ENCODE results near the gene THEMIS2.
"Not testable (repeated sequence)": the region's sequence is repeated elsewhere in the genome, so short reads cannot be mapped to it uniquely, and the experiment has no call there.

The THEMIS2 gene

DNA sequence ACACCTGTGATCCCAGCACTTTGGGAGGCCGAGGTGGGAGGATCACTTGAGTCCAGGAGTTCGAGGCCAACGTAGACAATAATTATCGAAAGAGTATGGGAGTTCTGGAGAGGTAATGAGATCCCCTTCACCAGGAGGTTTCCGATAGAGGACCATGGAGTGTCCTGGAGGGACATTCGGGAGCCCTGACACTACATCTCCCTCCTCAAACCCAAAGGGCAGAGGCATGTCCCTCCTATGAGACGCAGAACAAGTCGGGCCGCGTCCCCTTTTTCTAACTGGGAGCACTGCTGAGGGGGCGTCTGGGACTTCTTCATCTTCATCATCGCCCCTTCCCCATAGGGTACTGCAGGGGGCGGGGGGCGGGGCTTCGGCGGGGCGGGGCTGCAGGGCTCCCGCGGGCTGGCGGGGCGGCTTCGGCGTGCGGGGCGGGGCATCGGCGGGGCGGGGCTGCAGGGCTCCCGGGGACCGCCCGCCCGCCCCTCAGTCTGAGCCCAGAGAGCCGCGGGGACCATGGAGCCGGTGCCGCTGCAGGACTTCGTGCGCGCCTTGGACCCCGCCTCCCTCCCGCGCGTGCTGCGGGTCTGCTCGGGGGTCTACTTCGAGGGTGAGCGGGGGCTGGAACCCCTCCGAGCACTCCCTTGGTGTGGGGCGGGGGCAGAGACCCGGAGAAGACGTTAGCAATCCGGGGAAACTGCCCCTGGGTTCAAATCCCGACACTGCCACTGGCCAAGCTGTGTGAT, at the start of gene THEMIS2:
Gene THEMIS2 (plus strand): TSS at position 486 of the 743 bp plus-strand sequence. CDS start 28 bp downstream, at position 514.
- DNase-seq = peak; percentile 84 to 88

DNA sequence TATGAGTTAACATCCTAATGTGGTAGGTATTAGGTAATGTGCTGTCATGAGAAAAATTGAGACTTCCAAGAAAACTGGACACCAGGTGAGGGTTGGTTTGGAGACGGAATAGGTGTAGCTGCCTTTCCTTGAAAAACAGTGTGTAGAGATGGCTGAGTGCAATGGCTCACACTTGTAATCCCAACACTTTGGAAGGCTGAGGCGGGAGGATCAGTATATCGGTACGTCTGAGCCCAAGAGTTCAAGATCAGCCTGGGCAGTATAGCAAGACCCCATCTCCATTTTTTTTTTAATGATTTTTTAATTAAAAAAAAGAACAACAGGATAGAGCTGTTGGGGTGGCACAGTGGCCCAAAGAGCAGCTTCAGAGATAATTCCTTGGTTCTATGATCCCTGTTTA, 48.6 kb upstream of the THEMIS2 start:
- no peak for DNase-seq

- no peak for DNase-seq
Observed at GRCh38 chr1:27824411-27824810, 47.9 kb upstream of the THEMIS2 start.

DNA sequence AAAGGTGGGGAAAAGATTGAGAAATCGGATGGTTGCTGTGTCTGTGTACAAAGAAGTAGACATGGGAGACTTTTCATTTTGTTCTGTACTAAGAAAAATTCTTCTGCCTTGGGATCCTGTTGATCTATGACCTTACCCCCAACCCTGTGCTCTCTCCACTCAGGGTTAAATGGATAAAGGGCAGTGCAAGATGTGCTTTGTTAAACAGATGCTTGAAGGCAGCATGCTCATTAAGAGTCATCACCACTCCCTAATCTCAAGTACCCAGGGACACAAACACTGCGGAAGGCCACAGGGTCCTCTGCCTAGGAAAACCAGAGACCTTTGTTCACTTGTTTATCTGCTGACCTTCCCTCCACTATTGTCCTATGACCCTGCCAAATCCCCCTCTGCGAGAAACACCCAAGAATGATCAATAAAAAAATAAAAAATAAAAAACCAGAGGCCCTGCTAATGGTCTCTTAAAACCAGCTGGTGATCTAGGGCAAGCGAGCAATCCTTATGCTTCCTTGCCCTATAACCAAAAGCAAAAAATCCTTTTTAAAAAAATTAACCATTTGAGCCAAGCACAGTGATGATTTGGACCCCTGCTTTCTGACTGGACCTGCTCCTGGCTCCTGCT, 42.9 kb upstream of the THEMIS2 start:
- DNase-seq = not testable (repeated sequence)

DNA sequence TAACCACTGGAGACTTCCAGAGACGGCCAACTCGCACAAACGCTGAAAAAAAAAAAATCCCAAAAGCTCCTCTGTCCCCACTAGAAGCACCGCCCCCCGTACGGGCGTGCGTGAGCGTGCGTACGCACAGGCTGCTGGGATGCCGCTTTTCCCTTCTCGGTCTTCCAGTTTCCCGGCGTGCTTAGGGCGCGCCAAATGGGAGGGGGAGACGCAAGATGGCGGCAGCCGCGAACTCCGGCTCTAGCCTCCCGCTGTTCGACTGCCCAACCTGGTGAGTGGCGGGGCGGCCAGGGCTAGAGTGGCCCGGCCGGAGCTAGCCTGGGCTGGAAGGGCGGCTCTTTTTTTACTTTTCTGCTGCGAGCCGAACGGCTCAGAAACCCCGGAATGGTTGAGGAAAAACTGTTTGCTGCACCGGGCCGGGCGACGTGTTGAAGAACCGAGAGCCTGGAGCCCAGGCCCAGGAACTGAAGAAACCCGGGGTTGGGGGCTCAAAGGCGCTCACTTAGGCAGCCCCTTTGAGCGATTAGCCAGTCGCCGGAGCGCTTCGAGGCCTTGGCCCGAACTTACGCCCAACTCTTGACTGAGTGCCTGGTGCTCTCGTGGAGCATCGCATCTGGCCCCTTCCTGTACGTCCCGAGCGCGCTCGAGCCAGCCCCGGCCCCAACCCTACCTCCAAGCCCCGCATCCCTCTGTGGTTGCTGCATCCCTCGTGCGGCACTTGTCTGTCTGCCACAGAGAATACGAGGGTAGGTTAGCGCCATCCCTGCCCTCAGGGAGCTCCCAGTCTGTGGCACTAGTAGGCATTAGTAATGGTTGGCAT, 41.5 kb upstream of the THEMIS2 start, which contains the start of gene PPP1R8:
Gene PPP1R8 (plus strand): TSS at position 162 of the 820 bp plus-strand sequence. CDS start 54 bp downstream, at position 216.
- DNase-seq = peak; percentile 93

GRCh38 chr1:27831568-27832410, 40.6 kb upstream of the THEMIS2 start:
- DNase-seq = no peak

DNA sequence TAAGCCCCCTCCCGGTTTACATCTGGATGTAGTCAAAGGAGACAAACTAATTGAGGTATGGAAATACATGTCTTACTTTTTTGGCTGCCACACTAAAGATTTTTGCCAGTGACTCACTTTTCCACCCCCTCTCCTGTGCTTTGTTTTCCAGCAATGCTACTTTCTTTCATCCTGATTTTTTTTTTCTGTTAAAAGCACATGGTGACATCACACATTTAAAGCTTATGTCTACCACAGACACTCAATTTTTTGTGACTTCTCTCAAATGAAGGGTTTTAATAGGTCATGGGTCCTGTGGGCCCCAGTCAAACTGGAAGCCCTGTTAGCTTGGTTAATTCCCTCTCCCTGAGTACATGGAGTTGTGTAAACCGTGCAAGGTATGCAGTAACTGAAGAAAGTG, 39.6 kb upstream of the THEMIS2 start:
- DNase-seq = no peak

DNA sequence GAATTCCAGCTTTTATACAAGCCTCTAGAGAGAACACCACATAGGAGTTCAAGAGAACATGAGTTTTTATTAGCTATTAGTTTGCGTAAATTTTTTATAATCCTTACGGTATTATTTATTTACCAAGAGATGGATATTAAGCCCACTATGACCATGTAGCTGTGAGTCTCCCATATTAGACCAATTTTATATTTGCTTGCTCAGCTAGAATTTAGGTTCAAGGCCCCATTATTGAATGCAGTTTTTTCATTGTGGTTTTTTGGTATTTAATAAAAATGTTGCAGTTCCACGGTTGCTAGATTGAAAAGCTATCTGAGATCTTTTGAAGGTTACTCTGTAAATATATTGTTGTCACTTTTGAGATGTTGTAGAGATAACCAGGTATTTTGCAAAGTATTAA, 38.9 kb upstream of the THEMIS2 start:
- no peak for DNase-seq

DNA sequence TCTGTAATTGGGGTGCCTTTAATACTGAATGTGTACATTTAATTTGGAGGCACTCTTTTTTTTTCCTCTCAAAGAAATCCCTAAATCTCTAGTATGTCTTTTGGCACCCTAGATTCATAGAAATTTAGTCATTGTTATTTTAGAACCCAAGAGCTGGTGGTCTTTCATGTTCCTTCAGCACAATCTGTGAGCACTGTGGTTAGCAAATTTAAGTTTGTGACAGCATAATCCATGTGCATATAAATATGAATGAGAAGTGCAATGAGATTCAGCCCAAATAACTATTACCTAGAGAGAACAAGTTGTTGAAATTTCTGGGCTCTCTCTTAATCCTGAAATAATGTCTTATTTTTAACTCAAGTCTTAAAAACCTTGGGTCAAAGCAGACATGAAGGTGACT, 37.3 kb upstream of the THEMIS2 start:
- DNase-seq = no peak

DNA sequence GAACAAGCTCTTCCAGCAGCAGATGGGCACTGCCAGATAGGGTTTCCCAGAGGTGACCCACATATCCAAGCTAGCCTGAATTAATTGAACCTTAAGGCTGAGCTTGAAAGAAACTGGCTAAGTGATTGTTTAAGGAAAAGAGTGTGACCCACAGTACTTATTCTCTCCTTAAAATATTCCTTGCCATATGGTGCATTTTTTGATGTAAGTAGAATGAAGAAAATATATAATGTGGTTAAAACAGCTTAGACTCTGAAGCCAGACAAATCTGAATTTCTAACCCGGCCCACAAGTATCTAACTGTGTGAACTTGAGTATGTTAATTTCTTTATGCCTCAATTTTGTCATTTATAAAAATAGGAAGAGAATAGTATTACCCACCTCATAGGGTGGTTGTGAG, 36.8 kb upstream of the THEMIS2 start:
- no peak for DNase-seq

DNA sequence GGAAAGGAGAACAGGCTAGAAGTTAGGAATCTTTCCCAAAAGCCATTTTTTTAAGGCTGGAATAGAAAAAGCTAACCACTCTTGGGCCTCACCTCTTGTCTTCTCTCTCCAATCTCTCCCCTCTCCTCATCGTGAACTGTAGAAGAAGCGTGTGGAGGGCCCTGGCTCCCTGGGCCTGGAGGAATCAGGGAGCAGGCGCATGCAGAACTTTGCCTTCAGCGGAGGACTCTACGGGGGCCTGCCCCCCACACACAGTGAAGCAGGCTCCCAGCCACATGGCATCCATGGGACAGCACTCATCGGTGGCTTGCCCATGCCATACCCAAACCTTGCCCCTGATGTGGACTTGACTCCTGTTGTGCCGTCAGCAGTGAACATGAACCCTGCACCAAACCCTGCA, 22.4 kb upstream of the THEMIS2 start:
- peak in 1 of 2 experiments; percentile 7 for DNase-seq

GRCh38 chr1:27855085-27855484, 17.3 kb upstream of the THEMIS2 start:
- no peak for DNase-seq

GRCh38 chr1:27856561-27857343, 15.6 kb upstream of the THEMIS2 start:
- DNase-seq = peak in 1 of 2 experiments; percentile 14

DNA sequence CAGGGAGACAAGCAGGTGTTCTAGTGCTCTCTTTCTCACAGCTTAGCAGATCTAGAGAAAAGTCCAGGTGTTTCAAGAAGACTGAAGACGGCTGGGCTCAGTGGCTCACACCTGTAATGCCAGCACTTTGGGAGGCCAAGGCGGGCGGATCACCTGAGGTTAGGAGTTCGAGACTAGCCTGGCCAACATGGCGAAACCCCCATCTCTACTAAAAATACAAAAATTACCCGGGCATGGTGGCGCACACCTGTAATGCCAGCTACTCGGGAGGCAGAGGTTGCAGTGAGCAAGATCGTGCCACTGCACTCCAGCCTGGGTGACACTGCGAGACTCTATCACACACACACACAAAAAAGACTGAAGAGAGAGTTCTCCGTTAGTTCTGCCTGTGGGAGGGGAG, 14.8 kb upstream of the THEMIS2 start:
- not testable (repeated sequence) for DNase-seq

- peak; percentile 89 to 93 for DNase-seq
Observed at GRCh38 chr1:27858072-27858948, 14.0 kb upstream of the THEMIS2 start.

GRCh38 chr1:27858949-27859576, 13.3 kb upstream of the THEMIS2 start:
- no peak for DNase-seq

- DNase-seq = no peak
Observed at GRCh38 chr1:27861436-27861835, 10.9 kb upstream of the THEMIS2 start.

DNA sequence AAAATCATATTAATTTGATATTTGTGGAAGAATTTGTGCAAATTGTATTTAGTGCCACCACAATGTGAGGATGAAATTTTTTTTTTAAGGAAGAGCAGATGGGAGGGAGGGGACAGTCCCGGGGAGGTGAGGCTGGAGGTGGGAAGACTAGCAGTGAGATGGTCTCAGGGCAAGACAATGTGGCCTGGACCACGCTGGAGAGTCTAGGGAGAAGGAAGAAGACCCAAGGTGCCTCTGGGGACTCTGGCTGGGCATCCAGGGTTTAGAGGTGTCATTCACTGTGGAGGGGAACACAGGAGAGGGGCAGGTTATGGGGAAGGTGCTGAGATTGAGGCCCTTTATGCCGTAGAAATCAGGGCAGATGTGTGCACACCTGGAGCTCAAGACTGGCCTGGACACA, 10.3 kb upstream of the THEMIS2 start:
- DNase-seq = no peak

GRCh38 chr1:27862671-27863537, 9.4 kb upstream of the THEMIS2 start:
- DNase-seq = no peak
